Body of pancreas (tissue), 4 donors: ENCODE data around the gene VPS13C. TPM values are rescaled to one million over a fixed set of nuclear protein-coding genes. Genes with fewer than 3 reads are reported as not detected.

Source experiments
- ATAC-seq: fragments of 150-250 bp; one replicate; pipeline ENCODE4 v1.9.1; 2016
- DNase-seq, 4 donors: peaks; one replicate each; pipeline ENCODE4 v3.0.0-alpha.2; 2019
- H3K27ac ChIP-seq, 4 donors: fragments of 200-600 bp; sonication (generic); 1 replicate in 3 of 4; 2 replicates in 1 of 4; pipeline versions ENCODE4 v1.5.1 to v1.6.1; 2016 to 2019; ENCODE audit warnings: mild to moderate bottlenecking in 1 of 4, mixed read lengths in 1 of 4, moderate library complexity in 1 of 4
- H3K27me3 ChIP-seq, 2 donors: fragments of 200-600 bp; sonication (generic); one replicate each; pipeline ENCODE4 v1.6.0; 2016; ENCODE audit warnings: mild to moderate bottlenecking in 1 of 2
- H3K36me3 ChIP-seq, 2 donors: fragments of 200-600 bp; sonication (generic); replicated peaks in 1 of 2; 2 replicates each; pipeline ENCODE4 v1.5.1; 2016; ENCODE audit warnings: low read depth in 2 of 2; ENCODE audit not compliant: insufficient read depth in 1 of 2
- H3K4me1 ChIP-seq: fragments of 200-600 bp; sonication (generic); one replicate; pipeline ENCODE4 v1.6.0; 2016
- H3K4me3 ChIP-seq, 2 donors: fragments of 200-600 bp; sonication (generic); 1 replicate in 1 of 2; 2 replicates in 1 of 2; pipeline ENCODE4 v1.5.1; 2016 to 2019
- H3K9me3 ChIP-seq, 3 donors: fragments of 200-600 bp; sonication (generic); 1 replicate in 2 of 3; 2 replicates in 1 of 3; pipeline ENCODE4 v1.5.1; 2016
- POLR2A ChIP-seq, 3 donors: fragments of 450-650 bp; IDR thresholded peaks; one replicate each; pipeline ENCODE4 v1.6.1; 2016; ENCODE audit warnings: antibody characterized with exemption in 3 of 3, mild to moderate bottlenecking in 2 of 3
- WGBS, 2 donors: methylation state at CpG; one replicate each; pipeline ENCODE4 v1.1.5; 2017; 5-methylcytosine and 5-hydroxymethylcytosine counted together
- intact Hi-C: fragments of 100-400 bp; cut with DNase I; formaldehyde crosslinking; loops from one replicate; pipeline ENCODE4 v1.15.1; 2023
- total RNA-seq, 2 donors: library from RNA; depleted of rRNA; stranded (reverse); fragments of >200 nt; gene quantifications; one replicate each; pipeline ENCODE4 v1.1.0, GENCODE V29; 2016
- TF ChIP-seq, protein P1 (sequence below), 7 experiments: fragments of 450-650 bp in 4 of 7; fragments of 200-600 bp in 3 of 7; sonication (generic) in 3 of 7; IDR thresholded peaks; one replicate each; pipeline ENCODE4 v1.5.1; 2016 to 2019; ENCODE audit warnings: antibody characterized with exemption in 7 of 7

Gene VPS13C
- total RNA-seq, 2 donors from 2014 or later: 67.2 to 68.6 TPM

DNA sequence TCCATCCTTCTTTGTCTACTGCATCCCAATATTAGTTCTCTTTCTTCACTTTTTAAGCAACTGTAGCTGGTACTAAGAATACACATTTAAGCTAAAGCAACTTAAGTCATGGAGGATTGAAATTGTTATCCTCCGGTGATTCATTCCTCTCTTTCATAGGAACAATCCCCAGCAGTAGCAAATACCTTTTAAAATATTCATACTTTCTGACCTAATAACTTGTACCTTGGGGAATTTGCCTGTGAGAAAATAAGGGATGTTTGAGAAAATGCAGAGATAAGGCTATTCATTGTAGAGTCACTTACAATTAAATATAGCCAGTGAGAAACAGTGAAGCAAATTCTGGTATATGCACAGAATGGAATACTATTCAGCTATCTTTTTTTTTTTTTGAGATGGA, 66.0 kb downstream of the VPS13C start:
- Histone ChIP-seq H3K36me3 (peaks cover 0 to 2% of the 10 kb centered on the region in 2 donors), H3K9me3 (no peaks in the 10 kb centered on the region), H3K4me1 (no peaks in the 10 kb centered on the region), H3K27ac (no peak overlapping the region), H3K27me3 (no peaks in the 10 kb centered on the region), H3K4me3 (no peak overlapping the region)
- intact Hi-C loops: no loop called here
- no peak for DNase-seq
- TF ChIP-seq, protein P1, sequence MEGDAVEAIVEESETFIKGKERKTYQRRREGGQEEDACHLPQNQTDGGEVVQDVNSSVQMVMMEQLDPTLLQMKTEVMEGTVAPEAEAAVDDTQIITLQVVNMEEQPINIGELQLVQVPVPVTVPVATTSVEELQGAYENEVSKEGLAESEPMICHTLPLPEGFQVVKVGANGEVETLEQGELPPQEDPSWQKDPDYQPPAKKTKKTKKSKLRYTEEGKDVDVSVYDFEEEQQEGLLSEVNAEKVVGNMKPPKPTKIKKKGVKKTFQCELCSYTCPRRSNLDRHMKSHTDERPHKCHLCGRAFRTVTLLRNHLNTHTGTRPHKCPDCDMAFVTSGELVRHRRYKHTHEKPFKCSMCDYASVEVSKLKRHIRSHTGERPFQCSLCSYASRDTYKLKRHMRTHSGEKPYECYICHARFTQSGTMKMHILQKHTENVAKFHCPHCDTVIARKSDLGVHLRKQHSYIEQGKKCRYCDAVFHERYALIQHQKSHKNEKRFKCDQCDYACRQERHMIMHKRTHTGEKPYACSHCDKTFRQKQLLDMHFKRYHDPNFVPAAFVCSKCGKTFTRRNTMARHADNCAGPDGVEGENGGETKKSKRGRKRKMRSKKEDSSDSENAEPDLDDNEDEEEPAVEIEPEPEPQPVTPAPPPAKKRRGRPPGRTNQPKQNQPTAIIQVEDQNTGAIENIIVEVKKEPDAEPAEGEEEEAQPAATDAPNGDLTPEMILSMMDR (IDR thresholded peaks at IDR 0.05): no peak
- no peak for TF ChIP-seq POLR2A (IDR thresholded peaks at IDR 0.05)
- no peak for ATAC-seq
- 97 to 100% methylated on average over 1 of the region's 1 CpG for WGBS, 2 donors

DNA sequence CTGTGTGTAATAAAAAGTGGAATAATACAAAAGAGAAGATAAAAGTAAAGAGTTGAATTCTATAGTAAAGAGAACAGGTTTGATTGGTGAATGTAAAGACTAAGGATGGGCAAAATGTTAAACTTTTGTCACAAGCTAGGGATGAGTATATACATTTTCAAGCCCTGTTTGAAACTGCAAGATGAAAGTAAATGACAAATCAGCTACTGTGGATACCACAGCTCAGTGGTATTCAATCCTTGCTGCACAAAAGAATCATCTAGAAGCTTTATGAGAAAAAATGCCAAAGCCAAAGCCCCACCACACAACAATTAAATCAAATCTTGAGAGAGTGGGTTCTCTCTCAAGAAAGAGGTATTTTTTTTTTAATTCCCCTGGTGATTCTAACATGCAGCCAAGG, 67.7 kb downstream of the VPS13C start:
- Histone ChIP-seq H3K27me3 (no peaks in the 10 kb centered on the region), H3K27ac (no peak overlapping the region), H3K9me3 (no peaks in the 10 kb centered on the region), H3K4me3 (no peak overlapping the region), H3K4me1 (no peaks in the 10 kb centered on the region), H3K36me3 (peaks cover 0 to 2% of the 10 kb centered on the region in 2 donors)
- no peak for DNase-seq
- no peak for TF ChIP-seq POLR2A (IDR thresholded peaks at IDR 0.05)
- TF ChIP-seq, protein P1 (IDR thresholded peaks at IDR 0.05): no peak
- ATAC-seq: no peak
- intact Hi-C loops: no loop called here

DNA sequence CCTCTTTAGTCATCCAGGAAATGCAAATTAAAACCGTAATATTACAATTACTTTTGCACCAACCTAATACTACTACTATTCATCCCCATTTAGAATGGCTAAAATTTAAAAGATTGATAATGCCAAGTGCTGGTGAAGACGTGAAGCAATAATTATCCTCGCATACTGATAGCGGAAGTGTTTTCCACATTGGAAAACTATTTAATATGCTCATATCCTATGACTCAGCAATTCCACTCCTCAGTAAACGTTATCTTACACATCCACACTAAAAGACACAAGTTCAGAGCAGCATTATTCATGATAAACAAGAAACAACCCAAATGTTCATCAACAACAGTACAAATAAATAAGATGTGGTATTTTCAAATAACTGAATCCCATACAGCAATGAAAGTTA, 70.6 kb downstream of the VPS13C start:
- Histone ChIP-seq H3K4me3 (no peak overlapping the region), H3K36me3 (peaks cover 0 to 2% of the 10 kb centered on the region in 2 donors), H3K27me3 (no peaks in the 10 kb centered on the region), H3K27ac (no peak overlapping the region), H3K4me1 (no peaks in the 10 kb centered on the region), H3K9me3 (no peaks in the 10 kb centered on the region)
- TF ChIP-seq POLR2A (IDR thresholded peaks at IDR 0.05): no peak
- 83 to 97% methylated on average over 5 of the region's 5 CpGs for WGBS, 2 donors
- intact Hi-C loops: no loop called here
- DNase-seq (no peak), ATAC-seq (no peak)

DNA sequence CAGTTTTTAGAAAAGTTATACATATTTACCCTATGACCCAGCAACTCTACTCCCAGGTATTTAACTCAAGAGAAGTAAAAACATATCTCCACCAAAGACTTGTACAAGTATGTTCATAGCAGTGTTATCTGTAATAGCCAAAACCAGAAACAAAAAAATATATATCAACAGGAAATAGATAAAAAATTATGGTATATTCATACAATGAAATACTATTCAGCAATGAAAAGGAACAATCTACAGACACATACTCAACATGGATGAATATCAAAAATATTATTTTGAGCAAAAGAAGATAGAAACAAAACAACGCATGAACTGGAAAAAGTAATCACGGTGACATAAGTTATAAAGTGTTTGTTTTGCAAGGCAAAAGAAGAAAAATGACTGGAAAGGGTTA, 72.4 kb downstream of the VPS13C start:
- H3K36me3 ChIP-seq: peaks cover 0 to 2% of the 10 kb centered on the region in 2 donors
- WGBS, 2 donors: 89 to 99% methylated on average over 2 of the region's 2 CpGs
- intact Hi-C loops: no loop called here

DNA sequence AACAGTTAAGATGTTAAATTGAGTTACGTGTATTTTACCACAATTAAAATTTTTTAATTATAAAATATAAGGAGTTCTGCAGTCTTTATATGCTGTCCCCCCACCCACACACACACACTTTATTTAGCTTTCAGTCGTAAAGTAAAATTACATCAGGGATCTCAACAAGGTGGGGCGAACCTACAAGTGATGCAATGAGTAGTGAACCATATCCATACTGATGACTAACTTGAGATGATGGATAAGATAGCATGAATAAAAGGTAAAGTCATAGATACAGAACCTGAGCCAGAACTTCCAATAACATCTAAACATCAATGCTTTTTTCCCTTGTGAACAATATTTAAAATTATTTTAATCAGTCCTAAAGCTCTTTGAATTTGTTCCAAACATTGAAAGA, 77.2 kb downstream of the VPS13C start:
- no peaks in the 10 kb centered on the region for H3K27me3 ChIP-seq
- H3K27ac ChIP-seq: no peak overlapping the region
- H3K4me3 ChIP-seq: no peak overlapping the region
- ATAC-seq (no peak), DNase-seq (no peak)
- intact Hi-C loops: no loop called here
- H3K9me3 ChIP-seq: no peaks in the 10 kb centered on the region
- H3K36me3 ChIP-seq: peaks cover 0 to 4% of the 10 kb centered on the region in 2 donors
- no peaks in the 10 kb centered on the region for H3K4me1 ChIP-seq
- TF ChIP-seq, protein P1 (IDR thresholded peaks at IDR 0.05): no peak
- TF ChIP-seq POLR2A (IDR thresholded peaks at IDR 0.05): no peak
- WGBS, 2 donors: 93 to 97% methylated on average over 3 of the region's 3 CpGs

More for the DNA sequence above, 72.4 kb downstream of the VPS13C start:
- Histone ChIP-seq H3K27me3 (no peaks in the 10 kb centered on the region), H3K4me1 (no peaks in the 10 kb centered on the region), H3K4me3 (no peak overlapping the region), H3K9me3 (no peaks in the 10 kb centered on the region), H3K27ac (no peak overlapping the region)
- DNase-seq (no peak), ATAC-seq (no peak)
- TF ChIP-seq POLR2A (IDR thresholded peaks at IDR 0.05): no peak
- TF ChIP-seq, protein P1 (IDR thresholded peaks at IDR 0.05): no peak
